Measurements from ENCODE around the gene AXDND1. TPM values are rescaled to one million over a fixed set of nuclear protein-coding genes. Genes with fewer than 3 reads are reported as not detected.

The AXDND1 gene
- total and polyA plus RNA-seq, 9 of the 15 experiments (the other 6 are each of a cell fraction or from before 2014, with no cell fraction given), result 0.03 to 0.13 (median 0.06) TPM; not detected in 5

GRCh38 chr1:179365342-179366092 is at the start of gene AXDND1 (continued):
- 0 out of 2 replicates have a peak, but pooled peaks have one; percentile 24 for TF ChIP-seq CBX1 (IDR thresholded peaks at IDR 0.05; ENCODE audit: low read depth)
- TF ChIP-seq, protein P1, sequence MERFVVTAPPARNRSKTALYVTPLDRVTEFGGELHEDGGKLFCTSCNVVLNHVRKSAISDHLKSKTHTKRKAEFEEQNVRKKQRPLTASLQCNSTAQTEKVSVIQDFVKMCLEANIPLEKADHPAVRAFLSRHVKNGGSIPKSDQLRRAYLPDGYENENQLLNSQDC (CRISPR knock-in tag; IDR thresholded peaks at IDR 0.05), result 0 out of 2 replicates have a peak, but pooled peaks have one; percentile 36
- no peak for TF ChIP-seq NFYB (IDR thresholded peaks at IDR 0.05; ENCODE audit: extremely low read depth, insufficient read length)
- peak; percentile 75 to 80; a peak in 3 of 4 replicates for TF ChIP-seq ARNT (IDR thresholded peaks at IDR 0.05)
- TF ChIP-seq MYC (IDR thresholded peaks at IDR 0.05; ENCODE audit: low read depth, low read length), result peak; percentile 44; the same call in 1 of the 2 replicates
- no peak for TF ChIP-seq MYC (CRISPR knock-in tag; IDR thresholded peaks at IDR 0.05; ENCODE audit: borderline replicate concordance, low read depth)
- TF ChIP-seq TAF7 (tag; IDR thresholded peaks at IDR 0.05), result peak; percentile 46
- no peak for TF ChIP-seq TSHZ1 (CRISPR knock-in tag; IDR thresholded peaks at IDR 0.05)
- no peak for TF ChIP-seq ZNF121 (CRISPR knock-in tag; conservative IDR thresholded peaks at IDR 0.05)
- peak; percentile 86 for TF ChIP-seq NEUROD1 (IDR thresholded peaks at IDR 0.05; ENCODE audit: borderline replicate concordance, low read depth, low read length, partially characterized antibody)
- TF ChIP-seq ZFX (CRISPR knock-in tag; IDR thresholded peaks at IDR 0.05), result peak; percentile 51; the same call in 1 of the 2 replicates
- TF ChIP-seq, protein P2, sequence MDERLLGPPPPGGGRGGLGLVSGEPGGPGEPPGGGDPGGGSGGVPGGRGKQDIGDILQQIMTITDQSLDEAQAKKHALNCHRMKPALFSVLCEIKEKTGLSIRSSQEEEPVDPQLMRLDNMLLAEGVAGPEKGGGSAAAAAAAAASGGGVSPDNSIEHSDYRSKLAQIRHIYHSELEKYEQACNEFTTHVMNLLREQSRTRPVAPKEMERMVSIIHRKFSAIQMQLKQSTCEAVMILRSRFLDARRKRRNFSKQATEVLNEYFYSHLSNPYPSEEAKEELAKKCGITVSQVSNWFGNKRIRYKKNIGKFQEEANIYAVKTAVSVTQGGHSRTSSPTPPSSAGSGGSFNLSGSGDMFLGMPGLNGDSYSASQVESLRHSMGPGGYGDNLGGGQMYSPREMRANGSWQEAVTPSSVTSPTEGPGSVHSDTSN (CRISPR knock-in tag; IDR thresholded peaks at IDR 0.05; ENCODE audit: low read depth), result no peak
- TF ChIP-seq, protein P2 (tag; conservative IDR thresholded peaks at IDR 0.05; ENCODE audit: low read depth), result no peak
- TF ChIP-seq AFF1 (IDR thresholded peaks at IDR 0.05; ENCODE audit: low read depth in 1 of 2, partially characterized antibody in 2 of 2), result peak in 1 of 2 experiments; percentile 39

Data from K562 (cell line).